SJSA1 (cell line): ENCODE data around the gene ATG7. TPM values are rescaled to one million over a fixed set of nuclear protein-coding genes. Genes with fewer than 3 reads are reported as not detected.
"Not testable (repeated sequence)": the region's sequence is repeated elsewhere in the genome, so short reads cannot be mapped to it uniquely, and the experiment has no call there.

Experiments used
- DNase-seq, 2 experiments: peaks; one replicate each; pipeline ENCODE4 v3.0.0-alpha.2; 2015 to 2020; ENCODE audit warnings: low spot score in 2 of 2, low read depth in 1 of 2
- H3K27ac ChIP-seq: fragments of 250-450 bp; sonication (Bioruptor Pico); 2 replicates; pipeline ENCODE4 v1.5.1; 2020; ENCODE audit warnings: mild to moderate bottlenecking, moderate library complexity
- H3K27me3 ChIP-seq: fragments of 250-450 bp; sonication (Bioruptor Pico); replicated peaks from 2 replicates; pipeline ENCODE4 v1.5.1; 2020; ENCODE audit warnings: mild to moderate bottlenecking, moderate library complexity
- H3K36me3 ChIP-seq: fragments of 250-450 bp; sonication (Bioruptor Pico); 2 replicates; pipeline ENCODE4 v1.5.1; 2020; ENCODE audit warnings: mild to moderate bottlenecking
- H3K4me1 ChIP-seq: fragments of 250-450 bp; sonication (Bioruptor Pico); replicated peaks from 2 replicates; pipeline ENCODE4 v1.6.1; 2021; ENCODE audit warnings: mild to moderate bottlenecking
- H3K4me3 ChIP-seq: fragments of 250-450 bp; sonication (Bioruptor Pico); 2 replicates; pipeline ENCODE4 v1.5.1; 2020; ENCODE audit warnings: mild to moderate bottlenecking
- H3K9me3 ChIP-seq: fragments of 250-450 bp; sonication (Bioruptor Pico); replicated peaks from 2 replicates; pipeline ENCODE4 v1.5.1; 2020; ENCODE audit warnings: mild to moderate bottlenecking
- total RNA-seq: library from RNA; depleted of rRNA; stranded (reverse); fragments of >200 nt; shearing (Covaris generic); gene quantifications from 2 replicates; pipeline ENCODE4 v1.2.3, GENCODE V29; 2014

Gene ATG7
- total RNA-seq, 1 experiment from 2014 or later: 45.2 TPM

GRCh38 chr3:11327619-11328018 is 55.4 kb downstream of the ATG7 start:
- Histone ChIP-seq H3K4me3 (no peak overlapping the region), H3K4me1 (peaks cover 17% of the 10 kb centered on the region), H3K27me3 (no peaks in the 10 kb centered on the region), H3K36me3 (peaks cover 40% of the 10 kb centered on the region), H3K27ac (no peak overlapping the region), H3K9me3 (no peaks in the 10 kb centered on the region)
- no peak for DNase-seq

GRCh38 chr3:11328196-11328945 is 56.2 kb downstream of the ATG7 start:
- Histone ChIP-seq H3K4me1 (peaks cover 17% of the 10 kb centered on the region), H3K27me3 (no peaks in the 10 kb centered on the region), H3K27ac (no peak overlapping the region), H3K4me3 (no peak overlapping the region), H3K9me3 (no peaks in the 10 kb centered on the region), H3K36me3 (peaks cover 39% of the 10 kb centered on the region)
- DNase-seq: no peak

- Histone ChIP-seq H3K27me3 (no peaks in the 10 kb centered on the region), H3K36me3 (peaks cover 30% of the 10 kb centered on the region), H3K27ac (no peak overlapping the region), H3K4me3 (no peak overlapping the region), H3K9me3 (no peaks in the 10 kb centered on the region), H3K4me1 (peaks cover 28% of the 10 kb centered on the region)
- DNase-seq: no peak
Observed at GRCh38 chr3:11329777-11330176, 57.6 kb downstream of the ATG7 start.

GRCh38 chr3:11331101-11331500 is 58.9 kb downstream of the ATG7 start:
- no peaks in the 10 kb centered on the region for H3K9me3 ChIP-seq
- peak overlapping the region; percentile 16 for H3K27ac ChIP-seq
- H3K27me3 ChIP-seq: no peaks in the 10 kb centered on the region
- H3K4me1 ChIP-seq: peaks cover 29% of the 10 kb centered on the region
- peak in 1 of 2 experiments; percentile 49 for DNase-seq
- H3K36me3 ChIP-seq: peaks cover 26% of the 10 kb centered on the region
- H3K4me3 ChIP-seq: no peak overlapping the region

- peaks cover 29% of the 10 kb centered on the region for H3K4me1 ChIP-seq
- H3K27me3 ChIP-seq: no peaks in the 10 kb centered on the region
- H3K4me3 ChIP-seq: no peak overlapping the region
- peak in 1 of 2 experiments; percentile 74 for DNase-seq
- H3K9me3 ChIP-seq: no peaks in the 10 kb centered on the region
- peaks cover 10% of the 10 kb centered on the region for H3K36me3 ChIP-seq
- H3K27ac ChIP-seq: no peak overlapping the region
Observed at GRCh38 chr3:11335056-11335608, 62.9 kb downstream of the ATG7 start.

GRCh38 chr3:11339541-11339940 is 67.3 kb downstream of the ATG7 start:
- no peak overlapping the region for H3K27ac ChIP-seq
- H3K4me1 ChIP-seq: peaks cover 4% of the 10 kb centered on the region
- H3K9me3 ChIP-seq: no peaks in the 10 kb centered on the region
- no peaks in the 10 kb centered on the region; the same call in 1 of the 2 replicates for H3K36me3 ChIP-seq
- H3K27me3 ChIP-seq: no peaks in the 10 kb centered on the region
- no peak for DNase-seq
- no peak overlapping the region for H3K4me3 ChIP-seq

GRCh38 chr3:11346416-11346815 is 74.2 kb downstream of the ATG7 start:
- no peak overlapping the region for H3K4me3 ChIP-seq
- no peak for DNase-seq
- H3K36me3 ChIP-seq: peaks cover 22% of the 10 kb centered on the region
- H3K27ac ChIP-seq: no peak overlapping the region
- peaks cover 35% of the 10 kb centered on the region for H3K4me1 ChIP-seq
- H3K27me3 ChIP-seq: no peaks in the 10 kb centered on the region
- H3K9me3 ChIP-seq: no peaks in the 10 kb centered on the region

- not testable (repeated sequence) for H3K4me3 ChIP-seq, H3K9me3 ChIP-seq, DNase-seq, H3K27ac ChIP-seq, H3K27me3 ChIP-seq
- H3K36me3 ChIP-seq: peaks cover 28% of the 10 kb centered on the region
- peaks cover 37% of the 10 kb centered on the region for H3K4me1 ChIP-seq
Observed at GRCh38 chr3:11348877-11349276, 76.7 kb downstream of the ATG7 start.

- peaks cover 37% of the 10 kb centered on the region for H3K4me1 ChIP-seq
- H3K4me3 ChIP-seq: no peak overlapping the region
- peaks cover 28% of the 10 kb centered on the region for H3K36me3 ChIP-seq
- no peaks in the 10 kb centered on the region for H3K9me3 ChIP-seq
- H3K27me3 ChIP-seq: no peaks in the 10 kb centered on the region
- no peak for DNase-seq
- H3K27ac ChIP-seq: peak overlapping the region; percentile 45
Observed at GRCh38 chr3:11349446-11349845, 77.2 kb downstream of the ATG7 start.

GRCh38 chr3:11350374-11350773 is 78.2 kb downstream of the ATG7 start:
- Histone ChIP-seq H3K4me3 (no peak overlapping the region), H3K27me3 (no peaks in the 10 kb centered on the region), H3K4me1 (peaks cover 37% of the 10 kb centered on the region), H3K9me3 (no peaks in the 10 kb centered on the region), H3K36me3 (peaks cover 28% of the 10 kb centered on the region), H3K27ac (peak overlapping the region; percentile 45)
- DNase-seq: no peak

GRCh38 chr3:11351451-11351850 is 79.3 kb downstream of the ATG7 start:
- Histone ChIP-seq H3K27me3 (no peaks in the 10 kb centered on the region), H3K4me3 (no peak overlapping the region), H3K9me3 (no peaks in the 10 kb centered on the region), H3K4me1 (peaks cover 31% of the 10 kb centered on the region), H3K36me3 (peaks cover 26% of the 10 kb centered on the region), H3K27ac (peak overlapping the region; percentile 7; the same call in 1 of the 2 replicates)
- DNase-seq: no peak

- Histone ChIP-seq H3K4me1 (peaks cover 3% of the 10 kb centered on the region), H3K27ac (no peak overlapping the region), H3K27me3 (no peaks in the 10 kb centered on the region), H3K36me3 (peaks cover 34% of the 10 kb centered on the region), H3K4me3 (no peak overlapping the region), H3K9me3 (no peaks in the 10 kb centered on the region)
- no peak for DNase-seq
Observed at GRCh38 chr3:11356269-11356668, 84.1 kb downstream of the ATG7 start.

- H3K27ac ChIP-seq: 0 out of 2 replicates have a peak overlapping the region, but pooled peaks have one; percentile 17
- H3K36me3 ChIP-seq: peaks cover 62% of the 10 kb centered on the region
- DNase-seq: peak in 1 of 2 experiments; percentile 4
Observed at GRCh38 chr3:11362600-11362999, 90.4 kb downstream of the ATG7 start.

GRCh38 chr3:11363715-11364114 is 91.5 kb downstream of the ATG7 start:
- DNase-seq: no peak
- H3K9me3 ChIP-seq: no peaks in the 10 kb centered on the region
- peaks cover 60% of the 10 kb centered on the region for H3K36me3 ChIP-seq
- no peak overlapping the region for H3K4me3 ChIP-seq
- no peaks in the 10 kb centered on the region for H3K27me3 ChIP-seq
- H3K4me1 ChIP-seq: peaks cover 45% of the 10 kb centered on the region
- peak overlapping the region; percentile 57 for H3K27ac ChIP-seq

More at GRCh38 chr3:11362600-11362999, 90.4 kb downstream of the ATG7 start:
- peaks cover 45% of the 10 kb centered on the region for H3K4me1 ChIP-seq
- H3K4me3 ChIP-seq: no peak overlapping the region
- H3K9me3 ChIP-seq: no peaks in the 10 kb centered on the region
- H3K27me3 ChIP-seq: no peaks in the 10 kb centered on the region
